NAMALWA (cell line): ENCODE results near the gene DCP1B.
A peak's percentile ranks its signal among the peaks of the same experiment; 100 is the strongest.

ENCODE experiments used
- DNase-seq: peaks from one replicate; pipeline ENCODE4 v3.0.0-alpha.2; 2015; ENCODE audit warnings: low spot score

The DCP1B gene

GRCh38 chr12:2017546-2018337 lies 13.5 kb upstream of the DCP1B start:
- DNase-seq = no peak

- no peak for DNase-seq
These were observed 12.7 kb upstream of the DCP1B start for GRCh38 chr12:2016862-2017545.

- DNase-seq = no peak
These were observed 10.0 kb upstream of the DCP1B start for GRCh38 chr12:2014231-2014630.

GRCh38 chr12:2013527-2014223 lies 9.4 kb upstream of the DCP1B start:
- DNase-seq = no peak

GRCh38 chr12:2013086-2013485 lies 8.8 kb upstream of the DCP1B start:
- no peak for DNase-seq

- no peak for DNase-seq
These were observed 7.7 kb upstream of the DCP1B start for GRCh38 chr12:2011643-2012607.

- peak; percentile 43 for DNase-seq
These were observed 5.4 kb upstream of the DCP1B start for GRCh38 chr12:2009623-2010022.

GRCh38 chr12:2008677-2009076 lies 4.4 kb upstream of the DCP1B start:
- DNase-seq = no peak

- peak; percentile 76 for DNase-seq
These were observed 563 bp downstream of the DCP1B start for GRCh38 chr12:2003676-2004112.

GRCh38 chr12:1995205-1995896 lies 8.9 kb downstream of the DCP1B start:
- no peak for DNase-seq

GRCh38 chr12:1994429-1995143 lies 9.7 kb downstream of the DCP1B start:
- DNase-seq = no peak

GRCh38 chr12:1993871-1994371 lies 10.3 kb downstream of the DCP1B start:
- no peak for DNase-seq

GRCh38 chr12:1993341-1993740 lies 10.9 kb downstream of the DCP1B start:
- no peak for DNase-seq

GRCh38 chr12:1992732-1993131 lies 11.5 kb downstream of the DCP1B start:
- DNase-seq = no peak

GRCh38 chr12:1989111-1989510 lies 15.1 kb downstream of the DCP1B start:
- DNase-seq = no peak

- DNase-seq = no peak
These were observed 19.5 kb downstream of the DCP1B start for GRCh38 chr12:1984759-1985158.

- no peak for DNase-seq
These were observed 24.0 kb downstream of the DCP1B start for GRCh38 chr12:1980282-1980681.

GRCh38 chr12:1978078-1978862 lies 26.0 kb downstream of the DCP1B start:
- DNase-seq = no peak

- DNase-seq = no peak
These were observed 26.7 kb downstream of the DCP1B start for GRCh38 chr12:1977588-1977987.
